Neural cell (in vitro differentiated cells): ENCODE results near the gene SPNS1. TPM values are rescaled to one million over a fixed set of nuclear protein-coding genes. Genes with fewer than 3 reads are reported as not detected.

Experiments used
- H2AFZ ChIP-seq: fragments of 200-600, 300-800 bp; sonication (generic), shearing (Covaris generic); 2 replicates; pipeline ENCODE4 v1.6.0; 2014; ENCODE audit warnings: low read depth, mild to moderate bottlenecking, antibody characterized with exemption, low read length, moderate library complexity
- H3F3A ChIP-seq: fragments of 200-600 bp; shearing (Covaris generic); 2 replicates; pipeline ENCODE4 v1.6.1; 2016; ENCODE audit warnings: mild to moderate bottlenecking, moderate library complexity, mixed read lengths, antibody characterized with exemption, low read length; ENCODE audit not compliant: insufficient read depth, poor library complexity, severe bottlenecking
- H3K27ac ChIP-seq: fragments of 200-600, 300-800 bp; sonication (generic), shearing (Covaris generic); 2 replicates; pipeline ENCODE4 v1.5.1; 2014; ENCODE audit warnings: mild to moderate bottlenecking, low read length, moderate library complexity
- H3K27me3 ChIP-seq: fragments of 300-800, 200-600 bp; sonication (generic), shearing (Covaris generic); 2 replicates; pipeline ENCODE4 v1.6.0; 2014; ENCODE audit warnings: mild to moderate bottlenecking, low read depth, low read length, moderate library complexity; ENCODE audit not compliant: insufficient read depth
- H3K36me3 ChIP-seq: fragments of 300-800, 200-600 bp; sonication (generic), shearing (Covaris generic); 2 replicates; pipeline ENCODE4 v1.5.1; 2014; ENCODE audit warnings: mild to moderate bottlenecking, antibody characterized with exemption, low read length, moderate library complexity; ENCODE audit not compliant: insufficient read depth
- H3K4me2 ChIP-seq: fragments of 300-800, 200-600 bp; sonication (generic), shearing (Covaris generic); 2 replicates; pipeline ENCODE4 v1.6.0; 2014; ENCODE audit warnings: mild to moderate bottlenecking, low read length
- H3K4me3 ChIP-seq: fragments of 300-800, 200-600 bp; sonication (generic), shearing (Covaris generic); 2 replicates; pipeline ENCODE4 v1.5.1; 2014; ENCODE audit warnings: mild to moderate bottlenecking, low read length, moderate library complexity
- H3K79me2 ChIP-seq: fragments of 200-600 bp; shearing (Covaris generic); replicated peaks from 2 replicates; pipeline ENCODE4 v1.6.0; 2014; ENCODE audit warnings: mild to moderate bottlenecking, low read length, moderate library complexity; ENCODE audit not compliant: insufficient read depth
- H3K9ac ChIP-seq: fragments of 300-800, 200-600 bp; sonication (generic), shearing (Covaris generic); 2 replicates; pipeline ENCODE4 v1.6.1; 2016; ENCODE audit warnings: mild to moderate bottlenecking, low read length, mixed read lengths
- H3K9me2 ChIP-seq: fragments of 200-600 bp; shearing (Covaris generic); 2 replicates; pipeline ENCODE4 v1.6.1; 2016; ENCODE audit warnings: mild to moderate bottlenecking, low read length, mixed read lengths; ENCODE audit not compliant: insufficient read depth
- H3K9me3 ChIP-seq: fragments of 200-600, 300-800 bp; sonication (generic), shearing (Covaris generic); 2 replicates; pipeline ENCODE4 v1.6.1; 2016; ENCODE audit warnings: mild to moderate bottlenecking, mixed run types, low read length, moderate library complexity, mixed read lengths
- H4K20me1 ChIP-seq: fragments of 200-600 bp; shearing (Covaris generic); 2 replicates; pipeline ENCODE4 v1.6.1; 2016; ENCODE audit warnings: mild to moderate bottlenecking, mixed run types; ENCODE audit not compliant: insufficient read depth
- CTCF ChIP-seq: fragments of 450-650 bp; IDR thresholded peaks from 2 replicates; pipeline ENCODE4 v1.5.1; 2014; ENCODE audit warnings: antibody characterized with exemption, mild to moderate bottlenecking, moderate library complexity; ENCODE audit not compliant: poor library complexity, severe bottlenecking
- EP300 ChIP-seq: fragments of 450-650 bp; conservative IDR thresholded peaks from 2 replicates; pipeline ENCODE4 v1.6.1; 2014; ENCODE audit warnings: antibody characterized with exemption, mild to moderate bottlenecking, moderate library complexity; ENCODE audit not compliant: poor library complexity, severe bottlenecking
- EZH2 ChIP-seq: fragments of 200-600, 300-800 bp; shearing (Covaris generic), sonication (generic); IDR thresholded peaks from 2 replicates; pipeline ENCODE4 v1.6.1; 2014; ENCODE audit warnings: antibody characterized with exemption, low read length, borderline replicate concordance, mild to moderate bottlenecking; ENCODE audit not compliant: insufficient read depth, poor library complexity, severe bottlenecking
- MXI1 ChIP-seq: fragments of 450-650 bp; conservative IDR thresholded peaks from 2 replicates; pipeline ENCODE4 v1.6.1; 2014; ENCODE audit warnings: antibody characterized with exemption, mild to moderate bottlenecking; ENCODE audit not compliant: poor library complexity, severe bottlenecking
- POLR2AphosphoS5 ChIP-seq: IDR thresholded peaks from 2 replicates; pipeline ENCODE4 v1.6.1; 2012
- RAD21 ChIP-seq: fragments of 450-650 bp; conservative IDR thresholded peaks from 2 replicates; pipeline ENCODE4 v1.6.1; 2014; ENCODE audit warnings: antibody characterized with exemption, mild to moderate bottlenecking, moderate library complexity
- REST ChIP-seq: IDR thresholded peaks from 2 replicates; pipeline ENCODE4 v1.6.1; 2012; ENCODE audit warnings: borderline replicate concordance
- SMC3 ChIP-seq: fragments of 450-650 bp; conservative IDR thresholded peaks from 2 replicates; pipeline ENCODE4 v1.6.1; 2014; ENCODE audit warnings: antibody characterized with exemption, mild to moderate bottlenecking, moderate library complexity; ENCODE audit not compliant: poor library complexity
- TAF1 ChIP-seq: IDR thresholded peaks from 2 replicates; pipeline ENCODE4 v1.6.1; 2012; ENCODE audit warnings: low read depth
- polyA minus RNA-seq: library from RNA; depleted of rRNA, polyadenylated mRNA; stranded (reverse); fragments of >200 nt; gene quantifications from 2 replicates; pipeline ENCODE4 v1.2.3, GENCODE V29; 2014
- polyA plus RNA-seq: library from polyadenylated mRNA; depleted of rRNA; stranded (reverse); fragments of >200 nt; gene quantifications from 2 replicates; pipeline ENCODE4 v1.2.3, GENCODE V29; 2014

Gene SPNS1
- polyA plus RNA-seq = 41.6 and 47.3 TPM in 2 replicates
- polyA minus RNA-seq = 34.8 and 45.0 TPM in 2 replicates

- Histone ChIP-seq H2AFZ (peak within 1 kb of the TSS; percentile 91), H3F3A (no peaks in the 10 kb centered on the region)
Measured at GRCh38 chr16:28974437-28975157, at the start of gene SPNS1. Gene SPNS1, plus strand, starts transcription at chr16:28974778. Its CDS starts 374 bp downstream, at chr16:28975152.

More at GRCh38 chr16:28974437-28975157, at the start of gene SPNS1:
- peak within 1 kb of the TSS; percentile 68 for H3K4me2 ChIP-seq
- peak within 1 kb of the TSS; percentile 80 for H3K4me3 ChIP-seq
- H3K27ac ChIP-seq = peak within 1 kb of the TSS; percentile 85
- no peaks in the 10 kb centered on the region for H3K9me3 ChIP-seq
- H4K20me1 ChIP-seq = no peaks in the 10 kb centered on the region
- TF ChIP-seq MXI1 = peak; percentile 96
- TF ChIP-seq RAD21 = no peak
- no peak for TF ChIP-seq CTCF
- TF ChIP-seq REST = peak; percentile 90
- no peak for TF ChIP-seq SMC3
- no peak for TF ChIP-seq EZH2
- TF ChIP-seq EP300 = peak; percentile 65
- TF ChIP-seq POLR2AphosphoS5 = peak; percentile 79
- peak; percentile 71 for TF ChIP-seq TAF1
- no peaks in the 10 kb centered on the region for H3K27me3 ChIP-seq
- peak within 1 kb of the TSS; percentile 79 for H3K9ac ChIP-seq
- no peaks in the 10 kb centered on the region for H3K9me2 ChIP-seq
- H3K79me2 ChIP-seq = peaks cover 10% of the 10 kb centered on the region
- no peaks in the 10 kb centered on the region for H3K36me3 ChIP-seq
